SU-DHL-6 (cell line): ENCODE data around the gene LRIG1.

Experiments
- EZH2phosphoT487 ChIP-seq: fragments of 200-600 bp; sonication (generic), shearing (Covaris generic); conservative IDR thresholded peaks from 2 replicates; pipeline ENCODE4 v1.6.1; 2018; ENCODE audit warnings: mild to moderate bottlenecking, antibody characterized with exemption, low read length, moderate library complexity, mixed read lengths
- TF ChIP-seq, protein P1 (sequence below): fragments of 200-600 bp; sonication (generic); IDR thresholded peaks from one replicate; pipeline ENCODE4 v1.5.1; 2017; ENCODE audit warnings: antibody characterized with exemption, mild to moderate bottlenecking, low read length, moderate library complexity; ENCODE audit not compliant: insufficient read depth, poor library complexity, severe bottlenecking

DNA sequence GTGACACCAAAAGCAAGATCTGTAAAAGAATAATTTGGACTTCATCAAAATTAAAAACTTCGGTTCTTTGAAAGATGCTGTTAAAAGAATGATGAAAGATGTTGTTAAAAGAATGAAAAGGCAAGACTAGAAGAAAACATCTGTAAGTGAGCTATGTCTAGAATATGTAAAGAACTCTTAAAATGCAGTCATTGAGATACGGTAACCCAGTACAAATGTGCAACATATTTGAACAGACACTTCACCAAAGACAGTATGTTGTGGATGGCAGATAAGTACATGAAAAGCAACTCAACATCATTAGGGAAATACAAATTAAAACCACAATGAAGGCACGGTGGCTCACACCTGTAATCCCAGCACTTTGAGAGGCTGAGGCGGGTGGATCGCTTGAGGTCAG lies 139.5 kb downstream of the LRIG1 start:
- TF ChIP-seq, protein P1, sequence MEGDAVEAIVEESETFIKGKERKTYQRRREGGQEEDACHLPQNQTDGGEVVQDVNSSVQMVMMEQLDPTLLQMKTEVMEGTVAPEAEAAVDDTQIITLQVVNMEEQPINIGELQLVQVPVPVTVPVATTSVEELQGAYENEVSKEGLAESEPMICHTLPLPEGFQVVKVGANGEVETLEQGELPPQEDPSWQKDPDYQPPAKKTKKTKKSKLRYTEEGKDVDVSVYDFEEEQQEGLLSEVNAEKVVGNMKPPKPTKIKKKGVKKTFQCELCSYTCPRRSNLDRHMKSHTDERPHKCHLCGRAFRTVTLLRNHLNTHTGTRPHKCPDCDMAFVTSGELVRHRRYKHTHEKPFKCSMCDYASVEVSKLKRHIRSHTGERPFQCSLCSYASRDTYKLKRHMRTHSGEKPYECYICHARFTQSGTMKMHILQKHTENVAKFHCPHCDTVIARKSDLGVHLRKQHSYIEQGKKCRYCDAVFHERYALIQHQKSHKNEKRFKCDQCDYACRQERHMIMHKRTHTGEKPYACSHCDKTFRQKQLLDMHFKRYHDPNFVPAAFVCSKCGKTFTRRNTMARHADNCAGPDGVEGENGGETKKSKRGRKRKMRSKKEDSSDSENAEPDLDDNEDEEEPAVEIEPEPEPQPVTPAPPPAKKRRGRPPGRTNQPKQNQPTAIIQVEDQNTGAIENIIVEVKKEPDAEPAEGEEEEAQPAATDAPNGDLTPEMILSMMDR = no peak
- TF ChIP-seq EZH2phosphoT487 = no peak
